NCI-H2029 (cell line): Measurements from ENCODE around the gene CMTM3.
"Not testable (repeated sequence)": the region's sequence is repeated elsewhere in the genome, so short reads cannot be mapped to it uniquely, and the experiment has no call there.

Experiments
- DNase-seq: peaks from one replicate; lab custom pipeline; 2025; lab: John Stamatoyannopoulos, UW

CMTM3 gene

DNA sequence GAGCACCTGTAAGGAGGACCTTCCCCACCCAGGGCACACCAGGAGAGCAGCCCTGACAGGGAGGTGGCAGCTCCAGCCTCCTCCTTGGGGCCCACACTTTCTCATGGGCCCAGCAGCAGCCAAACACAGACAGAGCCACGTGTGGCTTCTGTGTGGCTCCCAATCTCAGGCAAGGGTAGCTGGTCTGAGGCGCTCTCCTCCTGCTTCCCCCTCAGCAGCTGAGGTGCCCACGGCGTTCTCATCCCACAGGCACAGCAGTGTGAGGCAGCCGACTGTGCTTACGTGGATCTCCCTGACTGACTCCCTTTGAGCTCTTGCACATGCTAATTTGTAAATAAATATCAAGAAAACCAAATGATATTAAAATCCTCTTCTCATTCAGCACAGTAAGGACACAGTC is 30.9 kb downstream of the CMTM3 start:
- no peak for DNase-seq

DNA sequence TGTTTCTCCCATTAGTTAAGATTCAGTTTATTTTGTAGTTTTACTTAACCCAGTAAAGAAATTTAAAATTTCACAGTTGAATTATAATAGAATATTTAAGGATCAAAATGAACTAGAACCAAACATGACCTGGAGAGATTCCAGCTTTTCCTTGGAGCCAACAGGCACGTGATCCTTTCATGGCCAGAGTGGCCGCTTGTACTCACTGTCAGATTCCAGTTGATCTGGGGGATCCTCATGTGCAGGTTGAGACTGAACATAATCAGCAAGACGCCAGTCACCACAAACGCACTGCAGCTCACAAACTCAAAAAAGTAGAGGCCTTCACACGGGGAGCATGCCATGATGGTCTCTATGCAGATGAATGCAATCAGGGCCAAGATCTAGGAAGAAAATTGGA is 31.7 kb downstream of the CMTM3 start:
- no peak for DNase-seq

DNA sequence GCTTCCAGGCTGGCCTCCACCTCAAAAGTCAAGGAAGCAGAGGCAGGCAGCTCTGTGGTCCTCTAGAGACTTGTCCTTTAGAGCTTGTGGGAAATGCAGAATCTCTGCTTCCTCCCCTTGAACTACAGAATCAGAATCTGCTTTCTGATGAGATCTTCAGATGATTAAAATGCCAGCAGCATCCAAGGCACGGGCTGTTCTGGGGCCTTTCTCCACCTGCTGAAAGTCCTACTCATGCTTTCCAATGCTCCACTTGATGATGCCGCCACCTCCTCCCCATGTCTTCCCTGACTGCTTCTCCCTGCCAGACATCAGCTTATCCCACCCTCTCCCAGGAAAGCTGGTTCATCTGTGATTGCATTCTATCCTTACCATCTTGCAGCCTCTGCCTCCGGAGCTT is 33.3 kb downstream of the CMTM3 start:
- DNase-seq = no peak

DNA sequence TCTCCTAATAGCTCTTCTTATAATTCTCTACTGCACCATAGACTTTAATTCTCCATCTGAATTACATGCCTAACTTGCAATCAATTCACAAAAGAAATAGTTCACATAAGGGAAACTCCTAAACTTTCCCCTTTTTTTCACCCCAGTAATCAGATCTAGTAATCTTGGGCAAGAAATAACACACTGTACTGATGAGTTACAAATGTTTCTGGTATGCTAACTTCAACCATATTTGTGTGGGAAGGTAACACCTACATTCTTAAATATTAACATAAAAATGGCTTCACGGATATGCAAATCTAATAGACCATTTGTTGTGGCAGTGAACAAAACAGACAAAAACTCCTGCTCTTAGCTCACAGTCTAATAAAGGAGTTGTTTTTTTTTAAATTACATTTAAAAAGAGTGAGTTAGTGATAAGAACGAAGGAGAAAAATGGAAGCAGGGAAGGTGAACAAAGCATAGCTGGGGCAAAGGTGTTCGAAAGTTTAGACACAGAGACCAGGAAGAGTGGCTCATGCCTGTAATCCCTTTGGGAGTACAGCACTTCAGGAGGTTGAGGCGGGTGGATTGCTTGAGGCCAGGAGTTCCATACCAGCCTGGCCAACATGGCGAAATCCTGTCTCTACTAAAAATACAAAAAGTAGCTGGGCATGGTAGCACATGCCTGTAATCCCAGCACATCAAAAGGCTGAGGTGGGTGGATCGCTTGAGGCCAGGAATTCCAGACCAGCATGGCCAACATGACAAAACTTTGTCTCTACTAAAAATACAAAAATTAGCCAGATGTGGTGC is 34.8 kb downstream of the CMTM3 start:
- no peak for DNase-seq

DNA sequence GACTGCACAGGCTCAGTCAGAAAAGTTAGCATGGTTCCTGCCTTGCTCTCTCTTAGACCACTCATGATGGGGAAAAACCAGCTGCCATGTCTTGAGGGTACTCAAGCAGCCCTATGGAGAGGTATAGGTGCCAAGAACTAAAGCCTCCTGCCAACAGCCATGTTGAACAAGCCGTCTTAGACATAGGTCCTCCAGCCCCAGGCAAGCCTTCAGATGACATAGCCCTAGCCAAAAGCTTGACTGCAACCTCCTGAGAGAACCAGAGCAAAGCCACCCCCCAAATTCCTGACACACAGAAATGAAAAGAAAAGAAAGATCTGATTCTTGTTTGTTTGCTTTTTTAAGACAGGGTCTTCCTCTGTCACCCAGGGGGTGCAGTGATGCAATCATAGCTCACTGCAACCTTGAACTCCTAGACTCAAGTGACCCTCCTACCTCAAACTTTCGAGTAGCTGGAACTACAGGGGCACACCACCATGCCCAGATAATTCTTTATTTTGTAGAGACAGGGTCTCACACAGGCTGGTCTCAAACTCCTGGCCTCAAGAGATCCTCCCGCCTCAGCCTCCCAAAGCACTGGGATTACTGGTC is 36.3 kb downstream of the CMTM3 start:
- no peak for DNase-seq

DNA sequence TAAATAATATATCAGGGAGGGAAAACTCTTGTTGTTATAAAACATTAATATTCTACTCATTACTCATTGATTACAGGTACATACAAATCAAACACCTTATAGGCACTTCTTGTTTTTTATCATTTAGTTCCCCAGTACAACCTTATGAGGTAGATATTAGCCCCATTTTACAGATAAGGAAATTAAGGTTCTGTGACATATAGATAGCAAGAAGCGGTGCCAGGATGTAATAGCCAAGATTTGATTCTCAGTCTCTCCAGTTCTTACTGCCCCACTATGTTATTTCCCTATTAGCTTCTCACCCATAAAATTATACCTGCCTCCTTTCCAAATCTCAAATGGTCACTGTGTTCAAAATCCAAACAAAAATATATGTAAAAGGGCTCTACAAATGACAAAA is 36.9 kb downstream of the CMTM3 start:
- DNase-seq = no peak

DNA sequence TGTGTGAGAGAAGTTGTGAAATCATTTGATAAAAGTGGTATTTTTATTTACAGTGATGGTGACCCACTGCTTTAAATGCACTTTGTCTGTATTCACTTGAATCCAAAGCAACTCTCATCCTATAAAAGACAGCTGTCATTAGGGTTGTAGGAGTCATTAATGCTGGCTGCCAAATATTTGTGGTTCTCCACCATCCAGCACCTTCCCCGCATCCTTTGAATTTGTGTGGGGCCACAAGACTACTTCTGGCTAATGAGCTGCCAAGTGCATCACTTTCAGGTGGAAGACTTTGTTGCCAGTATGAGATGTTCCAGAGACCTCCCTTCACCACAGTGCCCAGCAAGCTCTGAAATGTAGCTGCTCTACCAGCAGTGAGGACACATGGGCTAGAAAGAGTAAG is 43.4 kb downstream of the CMTM3 start:
- DNase-seq = no peak

DNA sequence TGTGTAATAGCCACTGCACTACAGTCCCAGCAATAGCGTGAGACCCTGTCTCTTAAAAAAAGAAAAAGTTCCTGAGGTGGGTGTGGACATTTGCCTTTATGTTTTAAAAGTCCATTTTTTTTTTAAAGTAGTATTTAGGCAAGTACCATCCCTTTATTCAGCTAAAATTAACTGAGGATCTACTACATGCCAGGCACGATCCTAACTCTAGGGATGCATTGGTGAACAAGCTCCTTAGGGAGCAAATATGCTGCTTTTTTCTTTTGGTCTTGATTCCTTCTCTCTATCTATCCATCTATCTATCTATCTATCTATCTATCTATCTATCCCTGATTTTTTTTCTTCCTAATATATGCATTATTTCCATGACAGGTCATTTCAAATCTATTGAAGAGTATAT is 44.7 kb downstream of the CMTM3 start:
- no peak for DNase-seq

DNA sequence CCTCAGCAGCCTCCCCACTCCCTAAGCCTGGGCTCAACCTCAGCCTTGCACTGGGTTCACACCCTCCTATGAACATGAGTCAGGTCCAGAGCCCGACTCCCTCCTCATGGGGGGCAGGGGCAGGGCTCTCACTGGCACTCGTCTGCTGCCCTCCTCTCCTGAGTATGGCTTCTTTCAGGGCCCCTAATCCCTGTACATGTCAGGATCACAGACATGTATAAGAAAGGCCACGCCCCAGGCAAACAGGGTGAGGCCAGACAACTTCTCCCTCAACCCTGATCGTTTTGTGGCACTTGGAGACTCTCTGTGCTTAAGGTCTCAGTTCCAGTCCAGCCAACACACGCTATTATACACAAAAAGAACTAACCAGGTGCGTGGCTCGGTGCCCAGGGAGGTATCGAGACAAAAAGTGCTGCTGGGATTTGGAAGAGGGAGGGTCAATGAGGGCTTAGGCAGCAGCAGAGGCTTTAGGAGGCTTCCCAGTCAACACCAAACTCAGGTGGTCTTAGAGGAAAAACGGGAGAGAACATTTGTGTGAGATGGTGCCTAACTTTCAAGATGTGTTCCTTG is 45.2 kb downstream of the CMTM3 start:
- no peak for DNase-seq

DNA sequence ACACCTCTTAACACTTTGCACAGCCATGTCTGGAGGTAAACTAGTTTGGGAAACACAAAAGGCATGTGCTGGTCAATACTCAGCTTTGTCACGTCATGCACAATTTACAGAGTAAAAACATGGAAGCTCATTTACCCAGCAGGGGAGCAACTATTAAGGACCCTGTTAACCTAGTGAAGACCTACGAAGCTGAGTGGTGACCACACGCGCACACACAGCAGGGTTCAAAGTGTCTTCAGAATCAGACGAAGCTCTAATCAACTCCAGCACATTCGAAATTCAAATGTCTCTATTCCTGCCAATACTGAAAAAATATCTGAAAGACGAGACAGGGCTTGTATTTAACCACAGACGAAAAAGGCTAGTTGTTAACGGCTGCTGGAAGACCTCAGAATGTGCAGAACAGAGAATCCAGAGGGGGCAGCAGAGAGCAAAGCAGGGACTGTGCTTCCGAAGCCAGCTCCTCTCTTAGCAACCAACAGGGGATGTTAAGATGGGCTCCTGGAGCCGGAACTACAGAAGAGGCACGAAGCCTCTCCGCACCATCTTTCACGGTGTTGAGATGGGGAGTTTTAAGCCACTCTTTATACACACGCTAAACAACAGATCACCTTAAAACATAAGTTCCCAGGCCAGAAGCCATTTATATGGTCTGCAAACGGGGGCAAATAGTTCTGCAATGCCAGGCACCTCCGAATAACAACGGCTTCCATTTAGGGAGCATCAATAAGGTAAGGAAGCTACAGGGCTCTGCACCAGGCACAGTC is 46.4 kb downstream of the CMTM3 start:
- peak; percentile 9 for DNase-seq

DNA sequence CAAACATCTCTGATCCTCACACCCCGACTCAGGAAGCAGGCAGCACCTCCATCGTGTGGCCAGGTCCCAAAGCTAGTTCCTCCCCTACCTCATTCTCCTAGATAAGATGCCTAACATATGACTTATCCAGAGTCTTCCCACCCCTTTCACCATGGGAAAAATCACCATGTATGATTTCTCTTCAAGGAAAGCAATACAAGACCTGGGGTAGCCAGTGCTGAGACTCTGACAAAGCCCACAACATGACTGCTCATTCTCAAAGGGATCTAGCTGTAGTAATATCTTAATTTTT is 46.9 kb downstream of the CMTM3 start:
- no peak for DNase-seq

DNA sequence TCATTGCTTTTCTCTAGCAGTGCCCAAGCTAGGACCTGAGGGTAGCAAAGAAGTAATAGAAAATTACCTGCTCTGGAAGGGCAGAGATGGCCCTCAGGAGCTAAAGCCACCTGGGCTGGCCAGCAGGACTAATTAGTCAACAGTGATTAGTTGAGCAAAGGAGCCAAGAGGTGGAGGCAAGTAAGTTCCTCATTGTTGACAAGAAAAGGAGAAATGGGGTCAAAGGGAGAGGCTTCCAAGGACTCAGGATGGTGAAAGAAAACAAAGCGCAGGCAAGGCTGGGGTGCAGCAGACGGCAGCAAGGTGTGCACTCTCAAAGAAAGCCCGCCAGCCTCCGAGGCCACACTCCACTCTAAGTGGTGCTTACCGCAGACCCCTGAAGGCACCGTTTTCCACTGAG is 47.5 kb downstream of the CMTM3 start:
- DNase-seq = no peak

DNA sequence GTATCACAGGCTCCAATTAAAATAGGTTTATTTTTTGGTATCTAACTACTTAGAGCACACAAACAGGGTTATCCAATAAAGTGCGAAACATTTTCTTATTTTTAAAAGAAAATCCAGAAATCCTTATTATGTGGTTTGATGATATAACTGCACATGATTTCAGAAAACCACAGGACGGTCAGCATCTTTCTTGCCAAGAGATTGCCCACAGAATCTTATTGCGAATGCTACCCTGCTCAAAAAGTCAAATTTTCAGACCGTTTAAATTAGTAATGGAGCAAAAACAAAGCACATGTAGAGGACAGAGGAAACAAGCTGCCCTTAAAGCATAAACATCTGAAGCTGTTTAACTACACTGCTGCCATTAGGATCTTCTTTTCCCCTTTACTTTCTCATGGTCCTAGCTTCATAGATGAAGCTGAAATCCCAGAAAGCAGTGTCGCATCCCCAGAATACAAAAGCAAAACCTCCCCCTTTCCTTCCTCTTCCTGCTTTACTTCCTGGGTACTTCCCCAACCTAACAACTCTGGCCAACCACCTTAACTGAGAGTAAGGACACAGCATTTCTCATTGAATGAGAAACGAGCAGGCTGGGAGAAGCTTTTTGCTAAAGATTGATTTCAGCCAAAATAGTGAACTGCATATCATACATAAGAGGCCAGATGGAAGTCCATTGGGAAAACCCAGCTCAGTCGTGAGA is 48.3 kb downstream of the CMTM3 start:
- no peak for DNase-seq

DNA sequence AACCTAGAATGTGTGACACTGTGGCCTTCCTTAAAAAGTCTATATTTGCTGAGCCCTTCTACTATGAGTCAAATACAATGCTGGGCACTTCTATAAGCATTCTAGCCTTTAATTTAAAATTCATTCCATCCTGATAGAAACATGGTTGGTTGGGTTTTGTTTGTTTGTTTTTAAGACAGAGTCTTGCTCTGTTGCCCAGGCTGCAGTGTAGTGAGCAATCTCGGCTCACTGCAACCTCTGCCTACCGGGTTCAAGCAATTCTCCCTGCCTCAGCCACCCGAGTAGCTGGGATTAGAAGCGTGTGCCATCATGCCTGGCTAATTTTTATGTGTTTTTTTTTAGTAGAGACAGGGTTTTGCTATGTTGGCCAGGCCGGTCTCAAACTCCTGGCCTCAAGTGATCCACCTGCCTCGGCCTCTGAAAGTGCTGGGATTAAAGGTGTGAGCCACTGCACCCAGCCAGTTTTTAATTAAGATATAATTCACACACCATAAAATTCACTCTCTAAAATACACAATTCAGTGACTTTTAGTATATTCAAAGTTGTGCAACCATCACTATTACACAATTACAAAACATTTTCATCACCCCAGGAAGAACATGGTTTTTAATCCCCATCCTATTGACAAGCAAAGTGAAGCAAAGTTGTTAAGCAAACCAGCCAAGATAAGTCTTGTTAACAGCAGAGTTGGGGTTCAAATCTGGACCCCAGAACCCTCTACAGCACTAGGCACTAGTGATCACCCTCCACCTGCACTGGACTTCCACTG is 49.3 kb downstream of the CMTM3 start:
- DNase-seq = no peak

DNA sequence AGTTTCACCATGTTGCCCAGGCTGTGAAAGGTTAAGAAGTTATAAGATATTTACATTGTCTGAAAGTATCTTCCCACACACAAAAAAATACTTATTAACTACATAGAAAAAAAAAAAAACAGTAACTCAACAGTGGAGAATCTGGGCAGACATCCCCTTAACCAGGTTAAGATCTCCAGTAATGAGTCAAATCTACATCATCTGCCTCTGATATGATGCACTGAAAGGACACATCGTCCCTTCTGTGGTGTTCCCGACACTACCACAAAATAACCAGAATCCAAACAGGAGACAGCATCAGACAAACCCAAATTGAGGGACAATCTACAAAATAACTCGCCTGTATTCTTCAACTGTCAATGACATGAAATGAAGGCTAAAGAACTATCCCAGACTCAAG is 52.0 kb downstream of the CMTM3 start:
- DNase-seq = no peak

DNA sequence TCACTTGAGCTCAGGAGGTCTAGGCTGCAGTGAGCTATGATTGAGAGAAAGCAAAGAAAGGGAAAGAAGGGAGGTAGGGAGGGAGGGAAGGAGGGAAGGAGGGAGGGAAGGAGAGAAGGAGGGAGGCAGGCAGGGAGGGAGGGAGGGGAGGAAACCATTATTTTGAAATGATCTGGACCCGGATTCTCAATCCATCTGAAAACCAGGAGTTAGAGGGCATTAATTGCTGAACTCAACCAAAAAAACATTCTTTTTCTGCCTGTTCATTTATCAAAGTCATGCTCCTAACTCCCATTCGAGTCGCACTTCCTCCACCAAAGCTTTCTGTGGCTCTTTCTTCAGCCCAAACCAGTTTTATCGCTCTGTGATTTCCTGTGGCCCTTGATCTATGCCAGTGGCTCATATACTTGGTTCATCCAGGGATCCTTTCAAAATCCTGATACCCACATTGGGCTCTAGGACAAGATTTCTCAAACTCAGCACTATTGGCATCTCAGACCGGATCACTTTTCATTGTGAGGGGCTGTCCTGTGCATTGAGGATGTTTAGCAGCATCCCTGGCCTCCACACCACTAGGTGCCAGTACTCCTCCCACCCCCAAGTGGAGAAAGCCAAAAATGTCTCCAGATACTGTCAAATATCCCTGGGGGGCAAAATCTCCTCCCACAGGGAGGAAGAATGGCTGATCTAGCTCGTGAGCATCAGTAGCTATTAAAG is 53.8 kb downstream of the CMTM3 start:
- no peak for DNase-seq

DNA sequence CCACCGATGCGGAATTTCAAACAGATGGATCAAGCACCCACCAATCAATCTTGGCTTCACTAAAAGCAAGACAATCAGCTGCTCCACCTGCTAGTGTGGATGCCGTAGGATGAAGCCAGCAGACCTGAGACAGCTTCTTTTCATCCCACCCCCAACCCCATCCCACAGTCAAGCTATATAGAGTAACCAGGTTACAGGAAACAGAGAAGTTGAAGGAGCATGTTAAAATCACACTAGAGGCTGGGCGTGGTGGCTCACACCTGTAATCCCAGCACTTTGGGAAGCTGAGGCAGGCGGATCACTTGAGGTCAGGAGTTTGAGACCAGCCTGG is 54.3 kb downstream of the CMTM3 start:
- no peak for DNase-seq

DNA sequence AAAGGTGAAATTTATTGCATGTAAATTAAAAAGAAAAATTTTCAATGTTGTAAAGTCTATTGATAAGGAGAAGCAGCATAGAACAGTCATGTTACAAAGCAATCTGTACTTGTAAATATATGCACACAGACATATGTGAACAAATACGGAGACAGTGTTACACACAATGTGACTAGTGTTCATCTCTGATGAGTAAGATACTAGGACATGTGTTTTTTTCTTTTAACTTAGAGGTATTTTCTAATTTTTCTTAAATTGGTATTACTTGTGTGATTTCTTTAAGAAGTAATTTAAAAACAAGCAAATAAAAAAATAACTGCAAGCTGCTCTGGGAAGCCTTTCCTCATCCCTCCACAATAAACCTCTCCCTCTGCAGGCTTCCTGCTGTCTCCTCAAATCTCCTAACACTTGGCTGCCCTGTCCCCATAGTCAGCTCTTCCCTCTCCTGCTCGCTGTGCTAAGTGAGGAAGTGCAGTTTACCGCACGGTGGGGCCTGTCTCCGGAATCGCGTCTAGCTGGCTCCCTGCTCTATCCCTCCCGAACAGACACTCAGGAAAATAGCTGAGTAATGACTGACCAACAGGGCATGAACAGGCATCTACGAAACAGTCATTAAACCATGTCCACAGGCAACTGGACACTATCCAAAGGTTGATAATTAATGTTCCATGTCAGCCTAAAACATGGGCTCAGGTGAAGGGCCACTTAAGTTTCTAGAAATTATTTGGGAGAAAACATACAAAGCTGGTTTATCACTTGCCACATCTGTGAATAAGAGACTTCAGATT is 56.1 kb downstream of the CMTM3 start:
- DNase-seq = no peak

DNA sequence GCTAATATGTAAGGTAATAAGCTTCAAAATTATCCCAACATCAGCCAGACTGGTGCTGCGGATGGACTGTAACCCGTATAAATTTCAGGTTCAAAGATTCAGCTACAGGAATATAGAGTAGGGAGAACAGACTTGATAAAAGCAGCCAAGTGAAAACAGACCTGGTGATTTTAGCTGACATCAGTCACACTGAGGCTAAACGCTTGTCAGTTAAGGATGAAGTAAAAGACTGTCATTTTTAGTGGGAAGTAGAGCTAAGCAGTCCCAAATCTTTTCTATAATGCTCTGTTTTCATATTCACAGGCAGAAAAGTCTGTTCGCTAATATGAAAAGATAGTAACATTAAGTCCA is 56.7 kb downstream of the CMTM3 start:
- DNase-seq = no peak

DNA sequence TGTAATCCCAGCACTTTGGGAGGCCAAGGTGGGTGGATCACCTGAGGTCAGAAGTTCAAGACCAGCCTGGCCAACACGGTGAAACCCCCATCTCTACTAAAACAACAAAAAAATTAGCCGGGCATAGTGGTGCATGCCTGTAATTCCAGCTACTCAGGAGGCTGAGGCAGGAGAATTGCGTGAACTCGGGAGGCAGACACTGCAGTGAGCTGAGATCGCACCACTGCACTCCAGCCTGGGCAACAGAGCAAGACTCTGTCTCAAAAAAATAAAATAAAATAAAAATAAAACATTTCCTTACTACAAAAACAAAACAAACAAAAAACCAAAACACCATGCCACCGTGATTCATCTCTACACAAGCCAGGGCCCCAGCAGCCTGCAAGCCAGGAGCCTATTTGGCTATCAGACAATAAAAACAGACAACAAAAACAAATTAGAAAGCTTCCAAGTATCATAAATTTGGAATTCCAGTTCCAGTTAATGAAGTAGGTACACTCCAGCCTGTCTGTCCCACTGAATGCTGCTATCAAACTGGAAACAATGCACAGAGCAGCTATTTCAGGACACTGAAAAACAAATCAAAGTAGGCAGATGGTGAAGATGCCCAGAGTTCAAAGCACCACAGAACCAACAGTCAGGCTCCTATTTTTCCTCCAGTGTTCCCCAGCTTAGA is 57.3 kb downstream of the CMTM3 start:
- DNase-seq = not testable (repeated sequence)
